KBM-7 (cell line): Measurements from ENCODE around the gene NEO1.
A peak's percentile ranks its signal among the peaks of the same experiment; 100 is the strongest.

Source experiments
- DNase-seq: peaks from one replicate; pipeline ENCODE4 v3.0.0-alpha.2; 2015
- in situ Hi-C: fragments of 300-500 bp; cut with MboI; formaldehyde crosslinking; loops from 2 replicates; pipeline ENCODE4 v1.14.3; 2020; ENCODE audit warnings: low sequenced_read_pairs, low pct_unique_long_range_greater_than_20kb, mixed read lengths

Gene NEO1

DNA sequence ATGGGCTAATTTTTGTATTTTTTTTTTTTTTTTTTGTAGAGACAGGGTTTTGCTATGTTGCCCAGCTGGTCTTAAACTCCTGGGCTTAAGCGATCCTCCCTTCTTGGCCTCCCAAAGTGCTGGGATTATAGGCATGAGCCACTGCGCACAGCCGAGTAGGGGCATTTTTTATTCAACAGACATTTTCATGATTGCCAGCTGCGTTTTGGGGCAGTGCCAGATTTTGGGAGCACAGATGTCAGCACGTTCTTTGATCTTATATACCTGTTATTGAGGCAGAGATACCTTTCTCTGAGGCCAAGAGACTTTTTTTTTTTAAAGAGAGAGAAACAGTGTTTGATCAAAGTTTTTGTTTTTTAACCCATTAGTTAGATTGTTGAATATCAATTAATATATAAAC is 16.8 kb downstream of the NEO1 start:
- DNase-seq = no peak
- in situ Hi-C loops = no loop called here

- no peak for DNase-seq
- in situ Hi-C loops = no loop called here
These were observed 20.6 kb downstream of the NEO1 start for GRCh38 chr15:73072894-73073293.

GRCh38 chr15:73074241-73074640 is 22.0 kb downstream of the NEO1 start:
- in situ Hi-C loops = no loop called here

DNA sequence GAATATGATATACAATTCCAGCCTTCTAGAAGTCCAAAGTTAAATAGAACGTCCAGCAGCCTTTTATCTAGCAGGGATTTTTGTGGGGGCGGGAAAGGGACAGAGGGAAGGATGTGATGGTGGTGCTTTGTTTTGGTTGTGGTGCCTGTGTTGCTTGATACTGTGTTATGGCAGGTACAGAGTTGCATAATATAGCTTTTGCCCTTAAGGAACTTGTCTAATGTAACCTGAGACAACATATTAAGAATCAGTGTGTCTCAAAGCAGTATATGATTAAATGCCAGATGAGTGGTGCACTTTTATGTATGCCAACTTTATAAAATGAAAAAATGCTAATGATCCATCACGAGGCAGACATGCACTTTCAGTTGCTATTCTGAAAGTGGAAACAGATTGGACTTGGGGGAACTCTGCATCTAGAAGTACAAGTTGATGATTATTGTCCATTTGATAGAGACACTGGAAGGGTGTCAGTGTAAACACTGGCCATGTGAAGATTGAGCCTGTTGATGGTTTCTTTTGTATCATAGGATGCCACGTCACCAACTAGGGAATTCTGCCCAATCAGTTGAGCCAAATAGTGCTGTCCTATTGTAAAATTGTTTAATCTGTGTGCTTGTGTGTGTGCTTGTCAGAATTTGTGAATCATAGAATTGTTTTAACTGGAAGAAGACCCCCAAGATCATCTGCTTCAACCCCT is 23.0 kb downstream of the NEO1 start:
- DNase-seq = no peak
- in situ Hi-C loops = no loop called here

More at GRCh38 chr15:73074241-73074640, 22.0 kb downstream of the NEO1 start:
- no peak for DNase-seq

- no peak for DNase-seq
- in situ Hi-C loops = no loop called here
These were observed 26.0 kb downstream of the NEO1 start for GRCh38 chr15:73078291-73078690.

GRCh38 chr15:73078722-73079121 is 26.5 kb downstream of the NEO1 start:
- in situ Hi-C loops = no loop called here
- DNase-seq = peak; percentile 79

DNA sequence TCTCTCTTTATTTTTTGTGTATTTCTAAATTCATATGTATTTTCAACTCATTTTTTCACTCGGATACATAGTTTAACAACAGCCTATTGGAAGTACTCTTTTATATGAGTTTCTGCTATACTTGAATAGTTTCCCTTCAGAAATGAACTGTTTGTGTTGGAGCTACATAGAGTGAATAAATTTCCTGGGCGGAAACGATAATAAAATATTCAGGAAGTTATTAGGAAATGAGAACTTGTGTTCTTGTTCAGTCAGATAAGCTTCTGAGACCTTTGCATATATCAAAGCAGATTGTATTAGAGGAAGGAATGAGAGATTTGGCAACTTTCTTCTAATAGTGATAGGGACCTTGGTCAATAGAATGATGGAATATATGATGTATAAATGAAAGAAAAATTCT is 27.3 kb downstream of the NEO1 start:
- no peak for DNase-seq
- in situ Hi-C loops = no loop called here

DNA sequence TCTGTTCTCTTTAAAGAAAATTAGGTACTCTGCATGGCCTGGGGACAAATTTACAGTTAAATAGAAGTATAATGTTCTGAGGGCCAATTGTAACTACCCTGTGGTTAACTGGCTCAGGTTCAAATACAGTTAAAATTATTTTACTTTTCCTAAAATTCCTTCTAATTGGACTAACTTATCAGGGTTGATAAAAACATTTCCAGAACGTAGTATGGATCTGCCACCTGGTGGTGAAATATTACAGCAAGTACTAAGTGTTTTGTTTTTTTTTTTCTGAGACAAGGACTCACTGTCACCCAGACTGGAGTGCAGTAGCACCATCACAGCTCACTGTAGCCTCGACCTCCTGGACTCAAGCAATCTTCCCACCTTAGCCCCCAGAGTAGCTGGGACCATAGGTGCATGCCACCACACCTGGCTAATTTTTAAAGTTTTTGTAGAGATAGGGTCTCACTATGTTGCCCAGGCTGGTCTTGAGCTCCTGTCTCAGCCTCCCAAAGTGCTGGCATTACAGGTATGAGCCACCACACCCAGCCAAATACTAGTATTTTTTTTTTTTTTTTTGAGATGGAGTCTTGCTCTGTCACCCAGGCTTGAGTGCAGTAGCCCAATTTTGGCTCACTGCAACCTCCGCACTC is 29.2 kb downstream of the NEO1 start:
- in situ Hi-C loops = no loop called here
- peak; percentile 71 for DNase-seq

DNA sequence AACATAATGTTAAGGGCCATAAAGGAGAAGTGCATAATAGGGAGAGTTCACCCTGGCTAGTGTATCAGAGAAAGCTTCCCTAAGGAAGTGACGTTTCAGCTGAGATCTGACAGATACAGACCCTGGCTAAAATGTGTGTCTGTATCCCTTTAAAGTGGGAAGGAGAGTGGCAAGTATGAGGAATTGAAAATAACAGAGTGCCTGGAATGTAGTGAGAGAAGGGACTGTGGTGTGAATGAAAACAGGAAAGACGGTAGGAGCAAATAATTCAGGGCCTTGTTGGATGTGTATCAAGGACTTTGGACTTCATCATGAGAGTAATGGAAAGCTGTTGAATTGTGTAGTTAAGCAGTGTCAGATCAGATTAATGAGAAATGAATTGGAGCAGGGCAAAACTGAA is 30.5 kb downstream of the NEO1 start:
- in situ Hi-C loops = no loop called here
- DNase-seq = peak; percentile 14

- in situ Hi-C loops = no loop called here
- DNase-seq = peak; percentile 40
These were observed 34.8 kb downstream of the NEO1 start for GRCh38 chr15:73087098-73087497.

- no peak for DNase-seq
- in situ Hi-C loops = no loop called here
These were observed 52.8 kb downstream of the NEO1 start for GRCh38 chr15:73105064-73105463.

- no peak for DNase-seq
- in situ Hi-C loops = no loop called here
These were observed 56.4 kb downstream of the NEO1 start for GRCh38 chr15:73108676-73109075.

DNA sequence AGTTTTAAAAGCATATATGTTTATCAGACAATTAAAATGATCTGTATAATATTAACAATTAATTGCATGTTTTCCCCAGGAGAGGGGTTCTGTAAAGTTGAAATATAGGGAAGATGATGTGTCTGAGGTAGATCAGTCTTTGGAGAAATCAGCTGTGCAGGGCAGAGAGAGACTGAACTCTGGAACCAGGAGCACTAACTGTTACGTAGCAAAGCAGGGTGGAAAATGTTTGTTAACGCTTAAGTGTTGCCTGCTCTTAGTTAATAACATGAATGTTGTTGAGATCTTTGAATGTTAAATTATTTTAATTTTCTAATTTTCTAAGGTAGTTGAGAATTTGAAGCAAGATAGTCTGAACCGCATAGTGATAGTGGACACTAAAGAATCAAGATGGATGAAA is 57.5 kb downstream of the NEO1 start:
- in situ Hi-C loops = no loop called here
- DNase-seq = no peak

DNA sequence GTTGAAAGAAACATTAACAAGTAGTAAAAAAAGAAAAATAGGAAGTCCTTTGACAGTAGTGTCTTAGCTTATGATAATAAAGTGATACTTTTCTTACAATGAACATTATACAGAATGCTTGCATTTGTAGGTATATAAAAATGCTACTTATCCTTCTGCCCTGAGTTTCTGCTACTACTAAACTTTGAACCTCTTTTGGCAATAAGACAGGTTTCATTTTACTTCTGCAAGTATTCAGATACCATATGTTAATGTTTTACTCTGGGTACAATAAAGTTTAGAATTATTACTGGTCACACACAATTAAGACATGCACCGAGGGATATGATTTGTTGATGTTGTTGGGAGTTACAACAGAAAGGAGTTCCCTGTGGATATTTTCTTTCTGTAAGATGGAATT is 57.9 kb downstream of the NEO1 start:
- in situ Hi-C loops = no loop called here

GRCh38 chr15:73114064-73114463 is 61.8 kb downstream of the NEO1 start:
- no peak for DNase-seq
- in situ Hi-C loops = no loop called here

More for the DNA sequence above, 57.9 kb downstream of the NEO1 start:
- no peak for DNase-seq

DNA sequence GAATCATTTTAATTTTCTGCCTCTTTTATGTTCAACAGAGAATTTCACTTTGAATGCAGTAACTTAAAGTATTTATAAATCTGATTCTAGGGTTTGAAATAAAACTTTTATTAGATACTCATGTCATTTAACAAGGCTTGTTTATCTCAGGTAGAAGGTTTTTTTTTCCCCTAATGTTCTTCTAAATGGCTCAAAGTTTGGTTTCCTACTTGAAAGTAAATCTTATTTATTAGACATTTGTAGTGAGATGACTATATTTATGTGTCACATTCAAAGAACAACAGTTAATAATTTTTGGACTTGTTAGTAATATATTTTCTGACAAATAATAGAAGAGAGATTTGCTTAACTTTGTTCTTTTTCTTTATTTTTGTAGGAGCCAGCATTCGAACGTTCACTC is 63.9 kb downstream of the NEO1 start:
- no peak for DNase-seq
- in situ Hi-C loops = no loop called here

DNA sequence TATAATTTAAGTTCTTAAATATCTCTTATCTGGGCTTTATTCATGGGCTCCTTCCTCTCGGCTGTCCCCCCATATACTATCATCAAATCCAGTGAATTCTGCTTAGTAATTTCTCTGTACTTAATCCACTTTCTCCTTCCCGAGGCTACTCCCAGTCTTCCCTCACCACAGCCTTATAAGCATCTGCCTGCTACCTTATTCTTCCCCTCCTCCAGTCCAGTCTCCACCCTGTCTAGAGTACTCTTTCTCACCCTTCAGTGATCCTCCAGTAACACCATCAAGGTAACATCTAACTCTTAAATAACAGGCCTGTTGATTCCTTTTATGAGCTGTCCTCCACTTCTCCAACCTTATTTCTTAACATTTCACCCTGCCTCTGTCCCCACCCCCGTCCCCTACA is 65.8 kb downstream of the NEO1 start:
- in situ Hi-C loops = no loop called here
- no peak for DNase-seq

DNA sequence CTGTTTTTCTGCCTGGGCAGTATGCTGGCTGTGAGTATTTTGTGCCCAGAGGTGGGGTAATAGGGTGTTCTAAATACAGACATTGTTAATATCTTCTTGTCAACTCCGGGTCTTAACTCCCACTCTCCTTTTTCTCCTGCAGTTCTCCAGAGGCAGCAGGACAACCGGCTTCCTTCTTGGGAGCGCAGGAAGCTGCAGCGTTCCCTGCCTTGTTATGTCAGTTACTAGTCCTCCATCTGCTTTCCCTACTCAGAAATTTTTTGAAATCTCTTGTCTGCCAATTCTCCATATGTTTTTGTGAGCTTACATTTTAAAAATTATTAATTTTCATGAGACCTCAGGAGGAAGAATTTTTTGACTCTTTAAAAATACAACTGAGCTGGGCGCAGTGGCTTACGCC is 67.2 kb downstream of the NEO1 start:
- in situ Hi-C loops = no loop called here
- DNase-seq = no peak

- no peak for DNase-seq
- in situ Hi-C loops = no loop called here
These were observed 68.0 kb downstream of the NEO1 start for GRCh38 chr15:73120269-73120668.

GRCh38 chr15:73125219-73125618 is 73.0 kb downstream of the NEO1 start:
- DNase-seq = no peak
- in situ Hi-C loops = no loop called here

DNA sequence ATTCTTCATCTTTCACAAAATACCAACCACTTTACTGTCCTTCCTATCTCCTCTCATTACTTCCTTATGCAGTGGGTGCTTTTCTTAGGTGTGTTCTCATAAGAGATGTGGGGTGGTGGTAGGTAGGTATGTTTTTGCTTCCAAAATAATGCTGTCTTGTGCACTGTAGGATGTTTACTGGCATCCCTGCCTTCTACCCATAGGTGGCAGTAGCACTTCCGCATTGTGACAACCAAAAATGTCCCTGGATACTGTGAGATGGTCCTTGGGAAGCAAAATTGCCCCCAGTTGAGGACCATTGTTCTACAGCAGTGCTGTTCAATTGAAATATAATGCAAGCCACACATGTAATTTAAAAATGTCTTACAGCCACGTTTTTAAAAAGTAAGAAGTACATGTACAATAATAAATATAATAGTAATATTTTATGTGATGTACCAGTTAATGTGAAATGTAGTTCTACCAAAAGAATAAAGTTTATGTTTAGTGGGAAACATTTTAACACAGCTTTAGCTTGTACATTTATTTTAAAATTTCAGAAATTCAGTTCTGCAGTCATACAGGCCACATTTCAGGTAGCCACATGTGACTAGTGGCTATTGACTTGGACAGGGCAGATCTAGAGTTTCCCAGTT is 75.2 kb downstream of the NEO1 start:
- in situ Hi-C loops = no loop called here
- DNase-seq = peak; percentile 64
